ENCODE results near the gene AMMECR1. TPM values are rescaled to one million over a fixed set of nuclear protein-coding genes. Genes with fewer than 3 reads are reported as not detected.

Gene AMMECR1
- total and polyA plus RNA-seq, 2 of the 13 experiments (the other 11 are each of a cell fraction or from before 2014, with no cell fraction given): 3.1 to 7.5 TPM

- no peak for TF ChIP-seq GLI4 (CRISPR knock-in tag; IDR thresholded peaks at IDR 0.05; ENCODE audit: borderline replicate concordance)
- TF ChIP-seq ZNF138 (CRISPR knock-in tag; IDR thresholded peaks at IDR 0.05; ENCODE audit: low read depth): no peak
- no peak for TF ChIP-seq HCFC1 (IDR thresholded peaks at IDR 0.05; ENCODE audit: low read depth, low read length)
- no peak for TF ChIP-seq ZFAT (CRISPR knock-in tag; conservative IDR thresholded peaks at IDR 0.05)
- TF ChIP-seq, protein P1, sequence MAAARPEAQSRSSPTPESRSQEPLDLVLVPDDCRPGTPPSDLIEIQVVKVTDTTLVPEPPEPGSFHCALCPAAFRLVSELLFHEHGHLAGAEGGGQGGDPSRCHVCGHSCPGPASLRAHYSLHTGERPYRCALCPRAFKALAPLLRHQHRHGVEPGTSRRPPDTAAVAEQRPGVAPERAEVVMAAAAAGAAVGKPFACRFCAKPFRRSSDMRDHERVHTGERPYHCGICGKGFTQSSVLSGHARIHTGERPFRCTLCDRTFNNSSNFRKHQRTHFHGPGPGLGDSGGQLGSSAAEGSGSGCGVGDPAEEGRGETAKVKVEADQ (CRISPR knock-in tag; IDR thresholded peaks at IDR 0.05; ENCODE audit: borderline replicate concordance): no peak
- no peak for TF ChIP-seq CBFB (CRISPR knock-in tag; IDR thresholded peaks at IDR 0.05)
- no peak for TF ChIP-seq MATR3 (CRISPR knock-in tag; IDR thresholded peaks at IDR 0.05)
- TF ChIP-seq ZNF704 (CRISPR knock-in tag; IDR thresholded peaks at IDR 0.05; ENCODE audit: borderline replicate concordance): no peak
- TF ChIP-seq KDM5A (IDR thresholded peaks at IDR 0.05; ENCODE audit: borderline replicate concordance, low read length): no peak
- TF ChIP-seq AKAP8 (CRISPR knock-in tag; IDR thresholded peaks at IDR 0.05): no peak
- TF ChIP-seq, protein P2, sequence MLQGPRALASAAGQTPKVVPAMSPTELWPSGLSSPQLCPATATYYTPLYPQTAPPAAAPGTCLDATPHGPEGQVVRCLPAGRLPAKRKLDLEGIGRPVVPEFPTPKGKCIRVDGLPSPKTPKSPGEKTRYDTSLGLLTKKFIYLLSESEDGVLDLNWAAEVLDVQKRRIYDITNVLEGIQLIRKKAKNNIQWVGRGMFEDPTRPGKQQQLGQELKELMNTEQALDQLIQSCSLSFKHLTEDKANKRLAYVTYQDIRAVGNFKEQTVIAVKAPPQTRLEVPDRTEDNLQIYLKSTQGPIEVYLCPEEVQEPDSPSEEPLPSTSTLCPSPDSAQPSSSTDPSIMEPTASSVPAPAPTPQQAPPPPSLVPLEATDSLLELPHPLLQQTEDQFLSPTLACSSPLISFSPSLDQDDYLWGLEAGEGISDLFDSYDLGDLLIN (CRISPR knock-in tag; IDR thresholded peaks at IDR 0.05; ENCODE audit: borderline replicate concordance): no peak
- TF ChIP-seq, protein P3, sequence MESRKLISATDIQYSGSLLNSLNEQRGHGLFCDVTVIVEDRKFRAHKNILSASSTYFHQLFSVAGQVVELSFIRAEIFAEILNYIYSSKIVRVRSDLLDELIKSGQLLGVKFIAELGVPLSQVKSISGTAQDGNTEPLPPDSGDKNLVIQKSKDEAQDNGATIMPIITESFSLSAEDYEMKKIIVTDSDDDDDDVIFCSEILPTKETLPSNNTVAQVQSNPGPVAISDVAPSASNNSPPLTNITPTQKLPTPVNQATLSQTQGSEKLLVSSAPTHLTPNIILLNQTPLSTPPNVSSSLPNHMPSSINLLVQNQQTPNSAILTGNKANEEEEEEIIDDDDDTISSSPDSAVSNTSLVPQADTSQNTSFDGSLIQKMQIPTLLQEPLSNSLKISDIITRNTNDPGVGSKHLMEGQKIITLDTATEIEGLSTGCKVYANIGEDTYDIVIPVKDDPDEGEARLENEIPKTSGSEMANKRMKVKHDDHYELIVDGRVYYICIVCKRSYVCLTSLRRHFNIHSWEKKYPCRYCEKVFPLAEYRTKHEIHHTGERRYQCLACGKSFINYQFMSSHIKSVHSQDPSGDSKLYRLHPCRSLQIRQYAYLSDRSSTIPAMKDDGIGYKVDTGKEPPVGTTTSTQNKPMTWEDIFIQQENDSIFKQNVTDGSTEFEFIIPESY (CRISPR knock-in tag; IDR thresholded peaks at IDR 0.05): no peak
- DNase-seq (ENCODE audit: low spot score) (no peak), ATAC-seq (no peak), FAIRE-seq (no peak)
- Histone ChIP-seq H3K79me2 (ENCODE audit: insufficient read depth, low read length) (no peaks in the 10 kb centered on the region), H3K4me1 (ENCODE audit: insufficient read depth, low read length) (no peaks in the 10 kb centered on the region), H3K27ac (ENCODE audit: extremely low read length, insufficient read depth, low read length) (no peak overlapping the region), H3K36me3 (replicated peaks in 1 of 2; ENCODE audit: control insufficient read depth in 1 of 2, insufficient read depth in 2 of 2, low read length in 2 of 2) (no peaks in the 10 kb centered on the region), H4K20me1 (ENCODE audit: insufficient read depth, low read length) (no peaks in the 10 kb centered on the region), H3K9me3 (ENCODE audit: low read length) (no peaks in the 10 kb centered on the region), H3K9ac (ENCODE audit: insufficient read depth, low read depth, low read length) (no peak overlapping the region), H3K4me3 (replicated peaks in 1 of 3; ENCODE audit: insufficient read depth in 1 of 3, low read depth in 2 of 3, low read length in 3 of 3) (no peak overlapping the region), H3K4me2 (ENCODE audit: low read depth, low read length) (no peak overlapping the region), H3K27me3 (ENCODE audit: control insufficient read depth in 1 of 2, insufficient read depth in 2 of 2, low read length in 2 of 2) (no peaks in the 10 kb centered on the region), H2AFZ (ENCODE audit: low read length) (no peak overlapping the region)
- BruUV-seq (replicated peaks): no TSS peak
- WGBS (ENCODE audit: low lambda C conversion rate): no CpG with 5 or more reads among the region's 1 CpG
- POLR2A ChIA-PET: no interaction called here
- in situ Hi-C loops (cut with HindIII; ENCODE audit: extremely low pct_ligation_motif_present, low pct_unique_long_range_greater_than_20kb): no loop called here
- intact Hi-C loops (cut with micrococcal nuclease; ENCODE audit: unreplicated experiment): no loop called here
- CTCF ChIA-PET (ENCODE audit: low intra/inter-chr PET ratio, low total read pairs): no interaction called here
Measured at GRCh38 chrX:110182362-110182761, 135.5 kb downstream of the AMMECR1 start.

Measured in HepG2 (cell line).